ENCODE data around the gene CFAP69. TPM values are rescaled to one million over a fixed set of nuclear protein-coding genes. Genes with fewer than 3 reads are reported as not detected.

The CFAP69 gene
- total and polyA plus RNA-seq, 2 of the 8 experiments (the other 6 are each of a cell fraction or from before 2014, with no cell fraction given): 1.00 to 3.8 TPM

- peak; percentile 17 for TF ChIP-seq CHD7 (IDR thresholded peaks at IDR 0.05; ENCODE audit: insufficient replicate concordance, low read length)
- TF ChIP-seq RBBP5 (IDR thresholded peaks at IDR 0.05; ENCODE audit: borderline replicate concordance, low read depth, low read length): peak; percentile 99
- no peak for TF ChIP-seq JUND (IDR thresholded peaks at IDR 0.05; ENCODE audit: low read length)
- TF ChIP-seq, protein P1, sequence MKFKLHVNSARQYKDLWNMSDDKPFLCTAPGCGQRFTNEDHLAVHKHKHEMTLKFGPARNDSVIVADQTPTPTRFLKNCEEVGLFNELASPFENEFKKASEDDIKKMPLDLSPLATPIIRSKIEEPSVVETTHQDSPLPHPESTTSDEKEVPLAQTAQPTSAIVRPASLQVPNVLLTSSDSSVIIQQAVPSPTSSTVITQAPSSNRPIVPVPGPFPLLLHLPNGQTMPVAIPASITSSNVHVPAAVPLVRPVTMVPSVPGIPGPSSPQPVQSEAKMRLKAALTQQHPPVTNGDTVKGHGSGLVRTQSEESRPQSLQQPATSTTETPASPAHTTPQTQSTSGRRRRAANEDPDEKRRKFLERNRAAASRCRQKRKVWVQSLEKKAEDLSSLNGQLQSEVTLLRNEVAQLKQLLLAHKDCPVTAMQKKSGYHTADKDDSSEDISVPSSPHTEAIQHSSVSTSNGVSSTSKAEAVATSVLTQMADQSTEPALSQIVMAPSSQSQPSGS (IDR thresholded peaks at IDR 0.05; ENCODE audit: low read length): no peak; the same call in 1 of the 2 replicates
- peak; percentile 90; the same call in 1 of the 2 replicates for TF ChIP-seq EGR1 (IDR thresholded peaks at IDR 0.05; ENCODE audit: borderline replicate concordance, low read depth, low read length)
- no peak for TF ChIP-seq RFX5 (IDR thresholded peaks at IDR 0.05; ENCODE audit: borderline replicate concordance, low read depth, low read length)
Observed at GRCh38 chr7:90211391-90212148, 33.4 kb upstream of the CFAP69 start, which contains the start of gene STEAP2 (continued).
